Activated CD4-positive, alpha-beta T cell treated with anti-CD3 and anti-CD28 coated beads, Interleukin-2, Interleukin-4, amounts not matched to agents 100 ng/mL and 50 ng/mL, durations not matched to agents 16 hours and 8 hours (primary cell): ENCODE results near the gene RGS1.
A peak's percentile ranks its signal among the peaks of the same experiment; 100 is the strongest.

ENCODE experiments used
- DNase-seq: peaks from one replicate; pipeline ENCODE4 v3.0.0-alpha.2; 2020; ENCODE audit warnings: low spot score

The RGS1 gene

DNA sequence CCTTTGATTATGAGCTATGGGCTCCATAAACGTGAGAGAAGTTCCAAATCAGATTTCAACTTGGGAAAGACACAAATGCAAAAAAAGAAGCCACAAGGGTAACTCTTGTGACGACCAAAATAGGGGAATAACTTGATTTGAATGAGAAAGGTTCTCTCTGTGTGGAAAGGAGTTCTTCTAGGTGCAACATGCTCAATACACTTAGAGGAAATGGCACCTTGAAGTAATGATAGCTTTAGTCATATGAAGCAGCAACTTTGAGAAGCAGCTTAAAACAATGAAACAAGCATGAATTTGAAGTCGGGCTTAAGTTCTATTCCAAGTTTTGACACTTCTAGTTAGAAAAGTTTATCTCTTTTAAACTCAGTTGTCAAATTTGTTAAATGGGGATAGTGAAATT, 21.8 kb upstream of the RGS1 start:
- DNase-seq: no peak

DNA sequence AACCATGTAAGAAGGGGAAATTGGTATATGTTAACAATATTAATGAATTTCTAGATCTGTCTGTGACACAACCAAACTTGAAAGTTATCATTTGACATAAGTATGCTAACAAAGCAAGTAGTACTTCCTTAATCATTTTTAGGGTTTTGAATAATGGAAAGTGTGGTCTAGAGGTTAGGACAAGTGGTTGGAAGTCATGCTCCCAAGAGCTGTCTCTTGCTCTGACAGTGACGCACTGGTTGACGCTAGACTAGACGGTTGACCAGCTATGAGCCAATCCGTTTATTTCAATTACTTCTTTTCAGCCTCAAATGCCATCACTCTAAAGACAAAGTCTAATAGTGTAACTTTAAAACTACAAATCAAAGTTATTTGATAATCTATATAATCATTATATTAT, 20.7 kb upstream of the RGS1 start:
- no peak for DNase-seq

GRCh38 chr1:192555399-192555798, 20.2 kb upstream of the RGS1 start:
- no peak for DNase-seq

GRCh38 chr1:192557841-192558595, 17.6 kb upstream of the RGS1 start:
- DNase-seq: no peak

- DNase-seq: peak; percentile 81
These were observed 16.2 kb upstream of the RGS1 start for GRCh38 chr1:192559115-192560006.

GRCh38 chr1:192561301-192561700, 14.3 kb upstream of the RGS1 start:
- DNase-seq: no peak

- DNase-seq: no peak
These were observed 12.4 kb upstream of the RGS1 start for GRCh38 chr1:192563129-192563528.

DNA sequence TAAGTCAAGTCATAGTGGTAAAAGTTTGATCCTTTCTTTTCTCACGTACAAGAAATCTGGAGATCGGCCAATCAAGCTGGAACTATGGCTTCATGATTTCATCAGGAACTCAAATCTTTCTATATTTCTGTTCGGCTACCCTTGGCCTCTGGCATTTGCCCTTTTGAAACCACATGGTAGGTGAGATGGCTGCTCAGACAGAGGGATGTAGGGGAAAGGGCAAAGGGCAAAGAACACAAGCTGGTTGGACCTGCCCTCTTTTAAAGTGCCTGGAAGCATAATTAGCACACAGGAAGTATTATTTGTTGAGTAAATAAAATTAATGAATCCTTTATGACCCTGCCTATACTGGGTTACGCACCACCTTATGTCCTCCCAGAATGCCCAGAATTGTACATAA, 11.5 kb upstream of the RGS1 start:
- no peak for DNase-seq

DNA sequence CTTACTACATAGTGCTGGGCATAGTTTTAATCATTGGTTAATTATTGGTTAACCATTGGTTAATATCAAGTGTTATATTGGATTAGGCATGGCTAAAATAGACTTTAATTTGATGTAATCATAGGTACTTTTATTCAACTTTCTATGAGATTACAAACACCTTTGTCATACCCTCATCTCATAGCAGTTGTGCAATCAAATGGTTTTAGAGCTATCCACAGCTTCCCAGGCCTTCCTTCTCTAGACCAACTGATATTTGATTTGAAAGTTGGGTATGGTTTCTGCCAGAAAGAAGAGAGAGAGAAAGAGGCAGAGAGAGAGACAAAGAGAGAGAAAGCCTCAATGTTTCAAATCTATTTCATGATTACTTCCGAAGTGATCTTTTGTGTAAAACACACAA, 9.6 kb upstream of the RGS1 start:
- DNase-seq: no peak

DNA sequence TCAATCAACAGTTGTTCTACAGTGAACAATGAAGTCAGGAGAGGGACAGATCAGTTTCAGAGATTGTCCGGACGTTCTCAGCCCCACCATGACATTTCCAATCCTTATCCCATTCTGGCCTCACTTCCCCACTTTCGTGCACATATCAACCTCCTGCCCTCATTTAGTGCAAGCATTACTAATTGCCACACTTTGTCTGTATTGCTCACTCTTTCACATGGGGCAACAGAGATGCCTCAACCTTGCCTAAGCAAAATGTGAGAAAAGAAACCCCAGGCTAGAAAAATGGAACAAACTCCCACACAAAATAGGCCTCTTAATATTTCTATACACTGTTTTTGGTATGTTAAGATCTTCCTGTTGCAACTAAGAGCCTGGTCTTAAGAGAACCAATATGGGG, 8.9 kb upstream of the RGS1 start:
- no peak for DNase-seq

- DNase-seq: no peak
These were observed 7.5 kb upstream of the RGS1 start for GRCh38 chr1:192568063-192568462.

DNA sequence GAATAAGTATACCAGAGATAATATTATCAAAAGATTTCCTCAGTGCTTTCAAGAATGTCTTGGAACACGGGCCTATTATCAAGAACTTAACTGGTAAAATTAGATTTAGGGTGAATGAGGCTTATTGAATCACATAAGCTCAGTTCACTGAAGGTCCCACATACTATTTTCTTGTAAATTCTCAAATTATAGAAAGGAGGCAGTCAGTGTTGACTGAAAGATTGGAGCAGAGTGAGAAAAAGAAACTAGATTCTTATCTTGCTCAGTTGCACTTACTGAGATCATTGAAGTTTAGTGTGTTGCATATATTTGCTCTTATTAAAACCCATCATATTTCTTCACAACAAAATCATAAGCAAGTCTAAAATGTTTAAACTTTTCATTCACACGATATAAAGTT, 3.9 kb upstream of the RGS1 start:
- DNase-seq: no peak

- DNase-seq: no peak
These were observed 2.1 kb upstream of the RGS1 start for GRCh38 chr1:192573499-192573898.

DNA sequence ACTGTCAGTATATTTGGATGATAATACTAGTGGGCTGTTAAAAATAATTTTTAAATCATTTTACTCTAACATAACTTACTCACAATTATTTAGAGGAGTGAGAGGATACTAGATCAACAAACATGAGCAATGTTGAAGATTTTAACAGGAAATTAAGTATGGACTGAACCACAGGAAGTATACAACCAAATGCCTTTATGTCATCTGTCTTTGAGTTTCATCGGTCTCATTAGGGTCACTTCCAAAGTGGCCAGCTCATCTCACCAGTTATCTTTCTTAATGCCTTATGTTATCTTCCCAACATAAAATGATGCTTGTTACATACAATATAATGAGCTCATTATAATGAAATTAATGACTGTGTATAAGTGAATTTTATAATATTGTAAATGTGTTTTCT, 1.5 kb upstream of the RGS1 start:
- DNase-seq: no peak

DNA sequence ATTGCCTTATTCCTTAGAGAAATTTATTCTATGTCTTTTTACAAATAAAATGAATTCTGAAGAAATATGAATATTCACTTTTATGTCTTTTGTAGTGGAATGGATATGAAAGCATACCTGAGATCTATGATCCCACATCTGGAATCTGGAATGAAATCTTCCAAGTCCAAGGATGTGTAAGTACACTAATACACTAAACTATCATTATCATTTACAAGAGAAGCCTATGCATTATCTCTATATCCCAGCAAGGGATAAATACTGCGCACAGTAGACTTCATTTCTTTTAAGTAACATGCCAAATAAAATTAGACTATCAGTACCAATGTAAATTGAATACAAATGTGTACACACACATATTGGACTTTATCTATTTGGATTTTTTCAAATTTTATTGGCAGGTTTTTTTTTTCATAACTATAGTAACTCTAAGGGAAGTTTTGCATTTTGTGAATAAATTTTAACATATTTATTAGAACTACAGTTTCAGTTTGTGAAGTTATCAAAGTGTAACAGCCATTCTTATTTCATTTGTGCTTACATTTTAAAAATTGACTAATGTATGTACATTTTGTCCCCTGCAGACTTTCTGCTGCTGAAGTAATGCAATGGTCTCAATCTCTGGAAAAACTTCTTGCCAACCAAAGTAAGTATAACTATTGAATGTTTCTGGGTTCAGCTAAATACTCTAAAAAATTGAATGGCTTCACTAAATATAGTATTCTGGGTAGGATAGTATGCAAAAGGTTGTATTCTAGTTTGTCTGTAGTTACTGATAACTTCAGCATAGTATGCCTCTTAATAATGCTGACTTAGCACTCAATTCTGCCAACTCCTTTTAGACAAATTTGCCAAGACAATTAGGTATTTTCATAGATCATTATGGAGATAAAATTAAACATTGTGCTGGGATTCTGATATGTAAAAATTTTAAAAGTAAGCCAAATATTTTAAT, 894 bp downstream of the RGS1 start:
- no peak for DNase-seq

- no peak for DNase-seq
These were observed 1.9 kb downstream of the RGS1 start for GRCh38 chr1:192577145-192578140.

DNA sequence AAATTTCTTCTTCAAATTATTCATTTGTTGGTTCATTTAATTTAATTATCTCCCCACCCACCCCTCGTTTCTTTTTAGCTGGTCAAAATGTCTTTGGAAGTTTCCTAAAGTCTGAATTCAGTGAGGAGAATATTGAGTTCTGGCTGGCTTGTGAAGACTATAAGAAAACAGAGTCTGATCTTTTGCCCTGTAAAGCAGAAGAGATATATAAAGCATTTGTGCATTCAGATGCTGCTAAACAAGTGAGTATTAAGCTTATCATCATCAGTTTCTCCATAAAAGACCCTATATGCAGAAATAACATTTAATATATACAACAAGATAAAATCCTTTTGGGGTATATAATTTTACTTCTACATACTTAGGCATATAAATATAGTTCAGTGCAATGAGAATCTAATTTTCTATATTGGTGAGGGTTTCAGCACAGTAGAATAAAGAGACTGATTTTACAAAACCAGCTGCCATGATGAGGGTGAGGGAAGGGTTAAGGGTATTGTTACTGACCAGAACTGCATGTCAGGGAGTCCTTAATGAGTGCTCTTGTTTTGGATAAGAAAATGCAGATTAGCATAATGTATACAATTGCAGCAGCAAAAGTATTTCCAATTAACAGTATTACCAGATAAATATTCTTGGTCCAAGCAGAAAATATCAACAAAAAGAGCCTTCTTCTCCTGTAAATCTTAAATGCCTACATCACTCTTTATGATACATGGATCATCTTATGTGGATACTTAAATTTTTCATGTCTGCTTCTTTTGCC, 2.8 kb downstream of the RGS1 start:
- no peak for DNase-seq

DNA sequence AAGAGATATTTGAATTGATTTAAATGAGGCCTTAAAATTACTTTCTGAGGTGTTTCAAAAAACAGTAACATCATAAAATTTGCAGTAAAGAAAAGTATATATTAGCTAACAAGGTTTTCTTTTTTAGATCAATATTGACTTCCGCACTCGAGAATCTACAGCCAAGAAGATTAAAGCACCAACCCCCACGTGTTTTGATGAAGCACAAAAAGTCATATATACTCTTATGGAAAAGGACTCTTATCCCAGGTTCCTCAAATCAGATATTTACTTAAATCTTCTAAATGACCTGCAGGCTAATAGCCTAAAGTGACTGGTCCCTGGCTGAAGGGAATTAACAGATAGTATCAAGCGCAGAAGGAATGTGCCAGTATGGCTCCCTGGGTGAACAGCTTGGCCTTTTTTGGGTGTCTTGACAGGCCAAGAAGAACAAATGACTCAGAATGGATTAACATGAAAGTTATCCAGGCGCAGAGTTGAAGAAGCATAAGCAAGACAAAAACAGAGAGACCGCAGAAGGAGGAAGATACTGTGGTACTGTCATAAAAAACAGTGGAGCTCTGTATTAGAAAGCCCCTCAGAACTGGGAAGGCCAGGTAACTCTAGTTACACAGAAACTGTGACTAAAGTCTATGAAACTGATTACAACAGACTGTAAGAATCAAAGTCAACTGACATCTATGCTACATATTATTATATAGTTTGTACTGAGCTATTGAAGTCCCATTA, 3.6 kb downstream of the RGS1 start:
- DNase-seq: peak; percentile 52

DNA sequence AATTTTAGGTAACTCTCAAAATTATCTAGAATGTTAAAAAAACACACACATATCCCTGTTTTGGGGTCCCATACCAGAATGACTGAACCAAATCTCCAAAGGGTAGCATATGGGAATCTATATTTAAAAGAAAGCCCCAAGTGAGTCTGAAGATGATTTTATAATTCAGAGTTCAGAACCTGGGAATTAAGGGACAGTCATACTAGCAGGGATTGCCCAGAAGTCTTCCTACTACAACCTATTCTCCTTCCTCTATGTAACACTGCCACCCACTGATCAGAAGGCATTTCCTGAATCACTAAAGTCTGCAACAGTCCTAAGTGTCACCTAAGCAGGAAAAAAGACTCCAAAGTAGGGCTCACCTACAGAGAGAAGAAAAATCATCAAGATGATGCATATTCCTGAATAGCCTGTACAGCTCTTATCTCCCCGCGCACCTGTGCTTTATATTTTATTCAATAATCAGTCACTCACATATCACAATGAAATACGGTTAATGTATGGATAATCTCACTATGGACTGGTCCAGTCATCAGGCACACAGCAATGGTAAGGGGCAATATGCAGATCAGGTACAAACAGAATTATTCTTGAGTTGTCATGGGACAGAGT, 4.9 kb downstream of the RGS1 start:
- no peak for DNase-seq
